ENCODE results near the gene CRBN.
A peak's percentile ranks its signal among the peaks of the same experiment; 100 is the strongest.

CRBN gene

GRCh38 chr3:3200632-3201212, 21.2 kb upstream of the CRBN start:
- Histone ChIP-seq H3K4me2 (ENCODE audit: low read length) (no peak overlapping the region), H3K4me1 (ENCODE audit: low read length) (peaks cover 9% of the 10 kb centered on the region), H3K36me3 (replicated peaks; ENCODE audit: low read depth, low read length) (no peaks in the 10 kb centered on the region), H2AFZ (ENCODE audit: low read depth, low read length) (no peak overlapping the region), H3K9me3 (ENCODE audit: insufficient read depth, low read length) (no peaks in the 10 kb centered on the region), H3K27me3 (ENCODE audit: low read depth, low read length) (peaks cover 45% of the 10 kb centered on the region), H4K20me1 (ENCODE audit: insufficient read depth, low read length) (no peaks in the 10 kb centered on the region), H3K9ac (ENCODE audit: low read length) (no peak overlapping the region), H3K79me2 (ENCODE audit: low read length) (no peaks in the 10 kb centered on the region), H3K27ac (ENCODE audit: low read length) (no peak overlapping the region), H3K4me3 (ENCODE audit: low read length) (no peak overlapping the region)
- TF ChIP-seq EZH2phosphoT487 (IDR thresholded peaks at IDR 0.05; ENCODE audit: low read depth) (no peak), CTCF (IDR thresholded peaks at IDR 0.05; ENCODE audit: low read depth, low read length) (peak; percentile 93)

- peaks cover 54% of the 10 kb centered on the region for H3K27me3 ChIP-seq (ENCODE audit: low read depth, low read length)
- TF ChIP-seq EZH2phosphoT487 (IDR thresholded peaks at IDR 0.05; ENCODE audit: low read depth) (no peak), CTCF (IDR thresholded peaks at IDR 0.05; ENCODE audit: low read depth, low read length) (no peak)
- no peak overlapping the region for H3K4me3 ChIP-seq (ENCODE audit: low read length)
- no peaks in the 10 kb centered on the region for H3K9me3 ChIP-seq (ENCODE audit: insufficient read depth, low read length)
- H3K36me3 ChIP-seq (replicated peaks; ENCODE audit: low read depth, low read length): no peaks in the 10 kb centered on the region
- H3K27ac ChIP-seq (ENCODE audit: low read length): no peak overlapping the region
- no peak overlapping the region for H3K4me2 ChIP-seq (ENCODE audit: low read length)
- no peaks in the 10 kb centered on the region for H4K20me1 ChIP-seq (ENCODE audit: insufficient read depth, low read length)
- H3K79me2 ChIP-seq (ENCODE audit: low read length): no peaks in the 10 kb centered on the region
- no peak overlapping the region for H3K9ac ChIP-seq (ENCODE audit: low read length)
- peaks cover 9% of the 10 kb centered on the region for H3K4me1 ChIP-seq (ENCODE audit: low read length)
- H2AFZ ChIP-seq (ENCODE audit: low read depth, low read length): no peak overlapping the region
Measured at GRCh38 chr3:3199306-3199705, 19.8 kb upstream of the CRBN start.

GRCh38 chr3:3196148-3196861, 16.8 kb upstream of the CRBN start:
- Histone ChIP-seq H3K9ac (ENCODE audit: low read length) (no peak overlapping the region), H3K79me2 (ENCODE audit: low read length) (no peaks in the 10 kb centered on the region), H4K20me1 (ENCODE audit: insufficient read depth, low read length) (no peaks in the 10 kb centered on the region), H3K9me3 (ENCODE audit: insufficient read depth, low read length) (no peaks in the 10 kb centered on the region), H3K27me3 (ENCODE audit: low read depth, low read length) (peaks cover 54% of the 10 kb centered on the region), H3K4me1 (ENCODE audit: low read length) (peaks cover 3% of the 10 kb centered on the region; the same call in 1 of the 2 replicates), H3K27ac (ENCODE audit: low read length) (no peak overlapping the region), H3K4me2 (ENCODE audit: low read length) (no peak overlapping the region), H3K4me3 (ENCODE audit: low read length) (no peak overlapping the region), H3K36me3 (replicated peaks; ENCODE audit: low read depth, low read length) (no peaks in the 10 kb centered on the region), H2AFZ (ENCODE audit: low read depth, low read length) (no peak overlapping the region)
- TF ChIP-seq CTCF (IDR thresholded peaks at IDR 0.05; ENCODE audit: low read depth, low read length) (peak; percentile 77), EZH2phosphoT487 (IDR thresholded peaks at IDR 0.05; ENCODE audit: low read depth) (no peak)

- no peak overlapping the region for H3K4me2 ChIP-seq (ENCODE audit: low read length)
Measured at GRCh38 chr3:3194861-3195260, 15.4 kb upstream of the CRBN start.

More at GRCh38 chr3:3194861-3195260, 15.4 kb upstream of the CRBN start:
- H3K79me2 ChIP-seq (ENCODE audit: low read length): no peaks in the 10 kb centered on the region
- no peak overlapping the region for H2AFZ ChIP-seq (ENCODE audit: low read depth, low read length)
- no peak overlapping the region for H3K9ac ChIP-seq (ENCODE audit: low read length)
- peaks cover 66% of the 10 kb centered on the region for H3K27me3 ChIP-seq (ENCODE audit: low read depth, low read length)
- H3K36me3 ChIP-seq (replicated peaks; ENCODE audit: low read depth, low read length): no peaks in the 10 kb centered on the region
- H3K4me1 ChIP-seq (ENCODE audit: low read length): no peaks in the 10 kb centered on the region
- H3K27ac ChIP-seq (ENCODE audit: low read length): no peak overlapping the region
- H3K9me3 ChIP-seq (ENCODE audit: insufficient read depth, low read length): no peaks in the 10 kb centered on the region
- TF ChIP-seq CTCF (IDR thresholded peaks at IDR 0.05; ENCODE audit: low read depth, low read length): no peak
- no peak for TF ChIP-seq EZH2phosphoT487 (IDR thresholded peaks at IDR 0.05; ENCODE audit: low read depth)
- H4K20me1 ChIP-seq (ENCODE audit: insufficient read depth, low read length): no peaks in the 10 kb centered on the region
- no peak overlapping the region for H3K4me3 ChIP-seq (ENCODE audit: low read length)

Measured in OCI-LY3 (cell line).